GM12878 (cell line): ENCODE data around the gene REPIN1. TPM values are rescaled to one million over a fixed set of nuclear protein-coding genes. Genes with fewer than 3 reads are reported as not detected.

Experiments used
- ATAC-seq: fragments of 200-7000 bp; cut with Tn5 transposase; 3 replicates; pipeline ENCODE4 v1.9.1; 2020; ENCODE audit warnings: mild to moderate bottlenecking, moderate library complexity
- BruUV-seq: library from RNA; stranded (reverse); fragments of 400-500 nt; replicated peaks from 2 replicates; lab custom pipeline; 2021; lab: Mats Ljungman, UMichigan
- CTCF ChIA-PET: fragments of 300-600 bp; sonication (Branson Sonifier 250); formaldehyde crosslinking; extraction: SDS; loops from one replicate; lab custom pipeline; 2021; ENCODE audit warnings: inconsistent platforms; lab: Yijun Ruan, JAX
- POLR2A ChIA-PET: fragments of 350-600 bp; formaldehyde crosslinking; extraction: SDS; loops from one replicate; lab custom pipeline; 2021; ENCODE audit warnings: inconsistent platforms; lab: Charles Lee
- RAD21 ChIA-PET: fragments of 300-600 bp; sonication (Branson Sonifier 250); formaldehyde crosslinking; loops from one replicate; lab custom pipeline; 2023; ENCODE audit warnings: antibody characterized with exemption; ENCODE audit not compliant: unreplicated experiment; lab: Charles Lee
- SMC1A ChIA-PET: fragments of 300-600 bp; sonication (Branson Sonifier 250); formaldehyde crosslinking; loops from one replicate; lab custom pipeline; 2023; ENCODE audit not compliant: unreplicated experiment, uncharacterized antibody; lab: Charles Lee
- DNase-seq: peaks from one replicate; pipeline ENCODE4 v3.0.0-alpha.2; 2011; ENCODE audit warnings: low read depth, low spot score
- FAIRE-seq: peaks from 3 replicates; lab custom pipeline; 2011; peaks lifted over from hg19 to GRCh38; lab: Jason Lieb, UNC
- H2AFZ ChIP-seq: 2 replicates; pipeline ENCODE4 v1.6.0; 2011; ENCODE audit warnings: low read depth, low read length, control low read depth; ENCODE audit not compliant: control insufficient read depth
- H3K27ac ChIP-seq: 2 replicates; pipeline ENCODE4 v1.5.1; 2011; ENCODE audit warnings: control low read depth; ENCODE audit not compliant: control insufficient read depth, insufficient read depth
- H3K27me3 ChIP-seq, 2 experiments: replicated peaks in 1 of 2; 2 replicates each; pipeline versions ENCODE4 v1.6.0 to v1.6.1; 2011; ENCODE audit warnings: low read length in 1 of 2; ENCODE audit not compliant: control insufficient read depth in 2 of 2, insufficient read depth in 2 of 2
- H3K36me3 ChIP-seq, 2 experiments: 2 replicates each; pipeline ENCODE4 v1.5.1; 2011; ENCODE audit warnings: low read length in 1 of 2; ENCODE audit not compliant: control insufficient read depth in 2 of 2, insufficient read depth in 2 of 2
- H3K4me1 ChIP-seq: 2 replicates; pipeline ENCODE4 v1.6.1; 2011; ENCODE audit warnings: mild to moderate bottlenecking, low read length, moderate library complexity, mixed read lengths; ENCODE audit not compliant: control insufficient read depth, insufficient read depth
- H3K4me2 ChIP-seq: 2 replicates; pipeline ENCODE4 v1.6.0; 2011; ENCODE audit warnings: control low read depth; ENCODE audit not compliant: control insufficient read depth, insufficient read depth
- H3K4me3 ChIP-seq: fragments of 200-600 bp; sonication (generic); 2 replicates; pipeline ENCODE4 v1.5.1; 2016
- H3K79me2 ChIP-seq: 2 replicates; pipeline ENCODE4 v1.6.0; 2011; ENCODE audit warnings: low read length; ENCODE audit not compliant: control insufficient read depth, insufficient read depth
- H3K9ac ChIP-seq: 2 replicates; pipeline ENCODE4 v1.8.0; 2011; ENCODE audit warnings: low read length, control low read depth, mixed read lengths; ENCODE audit not compliant: control insufficient read depth, insufficient read depth
- H3K9me3 ChIP-seq: replicated peaks from 3 replicates; pipeline ENCODE4 v1.5.1; 2011; ENCODE audit warnings: mild to moderate bottlenecking, low read length; ENCODE audit not compliant: control insufficient read depth, insufficient read depth
- H4K20me1 ChIP-seq: 2 replicates; pipeline ENCODE4 v1.6.0; 2011; ENCODE audit not compliant: control insufficient read depth, insufficient read depth
- CBX3 ChIP-seq: fragments of 200-600 bp; sonication (generic); IDR thresholded peaks from 2 replicates; pipeline ENCODE4 v1.6.1; 2016; ENCODE audit warnings: low read depth, borderline replicate concordance
- YY1 ChIP-seq: IDR thresholded peaks from 2 replicates; pipeline ENCODE4 v1.6.1; 2011; ENCODE audit warnings: low read depth, mild to moderate bottlenecking, low read length
- WGBS: methylation state at CpG from one replicate; pipeline ENCODE4 v1.1.6; 2016; ENCODE audit warnings: low lambda C conversion rate; ENCODE audit not compliant: insufficient replicate concordance, insufficient coverage; ENCODE audit errors: missing lambda C conversion rate; 5-methylcytosine and 5-hydroxymethylcytosine counted together
- in situ Hi-C: fragments of 300-500 bp; cut with MboI; formaldehyde crosslinking; loops from 9 replicates; pipeline ENCODE4 v1.14.3; 2018; ENCODE audit warnings: mixed read lengths
- intact Hi-C: fragments of 100-400 bp; cut with micrococcal nuclease; formaldehyde crosslinking; loops from one replicate; pipeline ENCODE4 v1.14.2; 2022; ENCODE audit not compliant: unreplicated experiment
- polyA plus RNA-seq, 11 experiments: library from polyadenylated mRNA; depleted of rRNA in 4 of 11; unstranded in 6 of 11; stranded (reverse) in 5 of 11; fragments of >200 nt; fragmentation: Nextera tagmentation in 4 of 11; fragmentation: Illumina TruSeq in 1 of 11; extraction: Ambion mirVana in 4 of 11; extraction: Trizol in 1 of 11; gene quantifications; 1 replicate in 1 of 11; 2 replicates in 10 of 11; pipeline versions ENCODE4 v1.2.1 to v1.2.3, GENCODE V29; 2011 to 2016; ENCODE audit warnings: inconsistent platforms in 2 of 11, missing spikeins in 2 of 11, low read depth in 1 of 11
- total RNA-seq, 4 experiments: library from RNA; depleted of rRNA in 3 of 4; stranded (reverse); fragments of >200 nt in 3 of 4; fragmentation: Illumina TruSeq in 1 of 4; extraction: Trizol in 1 of 4; gene quantifications; 2 replicates each; pipeline versions ENCODE4 v1.2.1 to v1.2.3, GENCODE V29; 2013 to 2021
- TF ChIP-seq, protein P1 (sequence below): IDR thresholded peaks from 2 replicates; pipeline ENCODE4 v1.6.1; 2012; ENCODE audit warnings: low read depth, low read length, improper control_type of control experiment
- TF ChIP-seq, protein P2 (sequence below): fragments of 450-650 bp; IDR thresholded peaks from 2 replicates; pipeline ENCODE4 v1.6.1; 2017; ENCODE audit warnings: mild to moderate bottlenecking, moderate library complexity
- TF ChIP-seq, protein P3 (sequence below): IDR thresholded peaks from 2 replicates; pipeline ENCODE4 v1.6.1; 2011; ENCODE audit warnings: low read depth, mild to moderate bottlenecking, low read length, moderate library complexity, borderline replicate concordance; ENCODE audit errors: extremely low read depth

REPIN1 gene
- total and polyA plus RNA-seq, 10 of the 15 experiments (the other 5 are each of a cell fraction or from before 2014, with no cell fraction given): 5.1 to 172 (median 76.9) TPM

DNA sequence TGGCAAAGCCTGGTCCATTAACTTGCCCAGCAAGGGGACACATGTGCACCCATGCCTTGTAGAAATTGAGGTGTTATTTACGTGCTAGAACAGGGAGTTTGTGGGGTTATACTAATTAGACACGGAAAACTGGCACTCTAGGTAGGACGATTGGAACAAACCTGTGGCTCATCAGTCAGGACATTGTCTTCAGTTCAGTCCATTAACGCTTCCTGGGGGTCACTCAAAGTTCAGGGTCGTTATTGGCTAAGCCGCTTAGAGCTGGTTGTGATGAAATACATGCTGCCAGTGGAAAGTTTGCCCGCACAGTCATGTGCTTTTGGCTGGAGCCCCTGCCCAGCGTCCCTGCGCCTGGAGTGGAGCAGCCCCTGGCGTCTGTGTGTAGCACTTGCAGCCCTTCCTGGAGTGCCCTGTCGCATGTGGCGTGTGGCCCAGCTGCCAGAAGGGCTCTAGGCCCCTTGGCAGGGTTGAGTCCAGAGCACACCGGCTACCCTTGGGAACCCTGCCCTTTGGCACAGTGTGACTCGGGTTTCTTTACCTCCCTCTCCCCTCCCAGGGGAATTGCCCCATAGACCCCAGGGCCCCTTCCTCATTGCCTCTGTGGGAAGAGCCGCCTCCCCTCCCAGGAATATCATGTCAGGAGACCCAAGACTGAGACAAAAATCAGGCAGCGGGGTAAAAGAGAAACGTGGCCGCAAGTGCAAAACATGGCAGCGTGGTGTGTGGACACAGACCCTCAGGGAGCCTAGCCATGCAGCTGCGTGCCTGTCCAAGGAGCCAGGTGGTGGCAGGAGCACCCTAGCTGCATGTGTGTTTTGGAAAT lies 20.3 kb downstream of the REPIN1 start:
- TF ChIP-seq CBX3: no peak
- TF ChIP-seq YY1: no peak
- TF ChIP-seq, protein P1, sequence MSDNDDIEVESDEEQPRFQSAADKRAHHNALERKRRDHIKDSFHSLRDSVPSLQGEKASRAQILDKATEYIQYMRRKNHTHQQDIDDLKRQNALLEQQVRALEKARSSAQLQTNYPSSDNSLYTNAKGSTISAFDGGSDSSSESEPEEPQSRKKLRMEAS: no peak
- TF ChIP-seq, protein P2, sequence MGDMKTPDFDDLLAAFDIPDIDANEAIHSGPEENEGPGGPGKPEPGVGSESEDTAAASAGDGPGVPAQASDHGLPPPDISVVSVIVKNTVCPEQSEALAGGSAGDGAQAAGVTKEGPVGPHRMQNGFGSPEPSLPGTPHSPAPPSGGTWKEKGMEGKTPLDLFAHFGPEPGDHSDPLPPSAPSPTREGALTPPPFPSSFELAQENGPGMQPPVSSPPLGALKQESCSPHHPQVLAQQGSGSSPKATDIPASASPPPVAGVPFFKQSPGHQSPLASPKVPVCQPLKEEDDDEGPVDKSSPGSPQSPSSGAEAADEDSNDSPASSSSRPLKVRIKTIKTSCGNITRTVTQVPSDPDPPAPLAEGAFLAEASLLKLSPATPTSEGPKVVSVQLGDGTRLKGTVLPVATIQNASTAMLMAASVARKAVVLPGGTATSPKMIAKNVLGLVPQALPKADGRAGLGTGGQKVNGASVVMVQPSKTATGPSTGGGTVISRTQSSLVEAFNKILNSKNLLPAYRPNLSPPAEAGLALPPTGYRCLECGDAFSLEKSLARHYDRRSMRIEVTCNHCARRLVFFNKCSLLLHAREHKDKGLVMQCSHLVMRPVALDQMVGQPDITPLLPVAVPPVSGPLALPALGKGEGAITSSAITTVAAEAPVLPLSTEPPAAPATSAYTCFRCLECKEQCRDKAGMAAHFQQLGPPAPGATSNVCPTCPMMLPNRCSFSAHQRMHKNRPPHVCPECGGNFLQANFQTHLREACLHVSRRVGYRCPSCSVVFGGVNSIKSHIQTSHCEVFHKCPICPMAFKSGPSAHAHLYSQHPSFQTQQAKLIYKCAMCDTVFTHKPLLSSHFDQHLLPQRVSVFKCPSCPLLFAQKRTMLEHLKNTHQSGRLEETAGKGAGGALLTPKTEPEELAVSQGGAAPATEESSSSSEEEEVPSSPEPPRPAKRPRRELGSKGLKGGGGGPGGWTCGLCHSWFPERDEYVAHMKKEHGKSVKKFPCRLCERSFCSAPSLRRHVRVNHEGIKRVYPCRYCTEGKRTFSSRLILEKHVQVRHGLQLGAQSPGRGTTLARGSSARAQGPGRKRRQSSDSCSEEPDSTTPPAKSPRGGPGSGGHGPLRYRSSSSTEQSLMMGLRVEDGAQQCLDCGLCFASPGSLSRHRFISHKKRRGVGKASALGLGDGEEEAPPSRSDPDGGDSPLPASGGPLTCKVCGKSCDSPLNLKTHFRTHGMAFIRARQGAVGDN: no peak
- TF ChIP-seq, protein P3, sequence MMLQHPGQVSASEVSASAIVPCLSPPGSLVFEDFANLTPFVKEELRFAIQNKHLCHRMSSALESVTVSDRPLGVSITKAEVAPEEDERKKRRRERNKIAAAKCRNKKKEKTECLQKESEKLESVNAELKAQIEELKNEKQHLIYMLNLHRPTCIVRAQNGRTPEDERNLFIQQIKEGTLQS: no peak
- Histone ChIP-seq H3K79me2 (peaks cover 9% of the 10 kb centered on the region), H4K20me1 (no peaks in the 10 kb centered on the region), H3K4me1 (peaks cover 16% of the 10 kb centered on the region), H3K36me3 (peaks cover 6 to 12% of the 10 kb centered on the region in 2 experiments; a peak in 3 of 4 replicates), H3K27ac (no peak overlapping the region), H2AFZ (no peak overlapping the region), H3K9me3 (no peaks in the 10 kb centered on the region), H3K4me3 (no peak overlapping the region), H3K4me2 (no peak overlapping the region), H3K9ac (no peak overlapping the region), H3K27me3 (no peaks in the 10 kb centered on the region)
- SMC1A ChIA-PET: interaction anchor here (0.6 kb wide), 1 partner anchor 33 kb away, joined by 4 read pairs; no protein-coding TSS in a partner anchor
- in situ Hi-C loops (no loop called here), intact Hi-C loops (no loop called here)
- ATAC-seq (0 out of 3 replicates have a peak, but pooled peaks have one; percentile 27), FAIRE-seq (no peak), DNase-seq (no peak)
- no TSS peak for BruUV-seq
- 91% methylated on average over 19 of the region's 20 CpGs for WGBS
- CTCF ChIA-PET: no interaction called here
- POLR2A ChIA-PET: interaction anchor here (1.2 kb wide), 1 partner anchor 20 kb away, joined by 3 read pairs; the partner anchor contains the start of gene REPIN1
- RAD21 ChIA-PET: interaction anchor here (0.6 kb wide), 1 partner anchor 16 kb away, joined by 3 read pairs; no protein-coding TSS in a partner anchor
